Subcutaneous abdominal adipose tissue (tissue), 5 donors: ENCODE measurements around the gene MGME1.
"Not testable (repeated sequence)": the region's sequence is repeated elsewhere in the genome, so short reads cannot be mapped to it uniquely, and the experiment has no call there.

ENCODE experiments used
- H3K27ac ChIP-seq: one replicate; pipeline ENCODE4 v1.7.0; 2013; ENCODE audit warnings: low read depth, mild to moderate bottlenecking, inconsistent platforms, low read length, moderate library complexity
- H3K27me3 ChIP-seq, 5 donors: one replicate each; pipeline ENCODE4 v1.7.0; 2013; ENCODE audit warnings: low read length in 5 of 5, inconsistent platforms in 1 of 5; ENCODE audit not compliant: control insufficient read depth in 5 of 5, insufficient read depth in 4 of 5
- H3K36me3 ChIP-seq, 5 donors: one replicate each; pipeline ENCODE4 v1.7.0; 2013; ENCODE audit warnings: low read length in 5 of 5; ENCODE audit not compliant: control insufficient read depth in 5 of 5, insufficient read depth in 5 of 5
- H3K4me1 ChIP-seq, 5 donors: one replicate each; pipeline ENCODE4 v1.7.0; 2013; ENCODE audit warnings: low read length in 5 of 5, mild to moderate bottlenecking in 3 of 5, moderate library complexity in 1 of 5; ENCODE audit not compliant: control insufficient read depth in 5 of 5, insufficient read depth in 5 of 5
- H3K4me3 ChIP-seq, 5 donors: one replicate each; pipeline ENCODE4 v1.7.0; 2013; ENCODE audit warnings: low read length in 5 of 5, low read depth in 1 of 5
- H3K9ac ChIP-seq, 5 donors: one replicate each; pipeline ENCODE4 v1.7.0; 2013; ENCODE audit warnings: low read length in 5 of 5, mild to moderate bottlenecking in 4 of 5, moderate library complexity in 3 of 5
- H3K9me3 ChIP-seq, 5 donors: one replicate each; pipeline ENCODE4 v1.7.0; 2013; ENCODE audit warnings: low read length in 5 of 5; ENCODE audit not compliant: control insufficient read depth in 5 of 5
- donor health status: healthy.
- donor health status: healthy.
- donor health status: healthy.
- donor health status: healthy.
- donor health status: healthy.

MGME1 gene

DNA sequence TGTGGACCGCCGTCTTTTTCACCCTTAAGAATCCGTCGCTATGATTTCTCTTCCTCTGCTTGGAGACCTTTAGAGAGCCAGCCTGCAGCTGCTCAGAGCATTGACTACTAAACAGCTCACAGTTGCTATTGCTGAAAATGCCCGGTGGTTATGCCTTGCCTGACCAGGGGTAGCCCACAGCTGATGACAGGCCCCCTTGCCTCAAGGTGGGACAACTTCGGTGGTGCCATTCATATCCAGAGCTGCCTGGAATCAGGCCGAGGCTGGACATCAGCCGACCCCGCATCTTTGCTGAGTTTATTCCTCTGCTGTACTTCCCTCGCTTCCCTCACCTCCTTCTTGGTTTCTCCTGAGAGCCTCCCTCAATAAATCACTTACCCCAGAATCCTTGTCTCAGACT, 49.3 kb downstream of the MGME1 start:
- no peak overlapping the region for H3K9ac ChIP-seq
- H3K4me3 ChIP-seq = no peak overlapping the region
- H3K27me3 ChIP-seq = peaks cover 0 to 1% (median 0%) of the 10 kb centered on the region in 5 donors
- H3K36me3 ChIP-seq = no peaks in the 10 kb centered on the region
- H3K9me3 ChIP-seq = no peaks in the 10 kb centered on the region
- no peak overlapping the region for H3K27ac ChIP-seq
- H3K4me1 ChIP-seq = no peaks in the 10 kb centered on the region

GRCh38 chr20:18019068-18019467, 50.2 kb downstream of the MGME1 start:
- no peaks in the 10 kb centered on the region for H3K4me1 ChIP-seq
- no peak overlapping the region for H3K4me3 ChIP-seq
- H3K9ac ChIP-seq = no peak overlapping the region
- H3K27me3 ChIP-seq = peaks cover 0 to 6% (median 0%) of the 10 kb centered on the region in 5 donors
- no peak overlapping the region for H3K27ac ChIP-seq
- no peaks in the 10 kb centered on the region for H3K36me3 ChIP-seq
- H3K9me3 ChIP-seq = no peaks in the 10 kb centered on the region

GRCh38 chr20:18020931-18021330, 52.1 kb downstream of the MGME1 start:
- H3K9me3 ChIP-seq = no peaks in the 10 kb centered on the region
- no peak overlapping the region for H3K27ac ChIP-seq
- H3K9ac ChIP-seq = no peak overlapping the region
- H3K27me3 ChIP-seq = peaks cover 0 to 6% (median 2%) of the 10 kb centered on the region in 5 donors
- H3K36me3 ChIP-seq = no peaks in the 10 kb centered on the region
- H3K4me1 ChIP-seq = no peaks in the 10 kb centered on the region
- H3K4me3 ChIP-seq = no peak overlapping the region

- peaks cover 0 to 6% (median 2%) of the 10 kb centered on the region in 5 donors for H3K27me3 ChIP-seq
- H3K9ac ChIP-seq = no peak overlapping the region
- H3K4me3 ChIP-seq = no peak overlapping the region
- H3K9me3 ChIP-seq = no peaks in the 10 kb centered on the region
- no peaks in the 10 kb centered on the region for H3K36me3 ChIP-seq
- H3K27ac ChIP-seq = no peak overlapping the region
- no peaks in the 10 kb centered on the region for H3K4me1 ChIP-seq
Observed at GRCh38 chr20:18024606-18025127, 55.8 kb downstream of the MGME1 start.

GRCh38 chr20:18027011-18027410, 58.2 kb downstream of the MGME1 start:
- H3K4me3 ChIP-seq, H3K4me1 ChIP-seq, H3K36me3 ChIP-seq, H3K27ac ChIP-seq, H3K9me3 ChIP-seq, H3K27me3 ChIP-seq, H3K9ac ChIP-seq: not testable (repeated sequence)

GRCh38 chr20:18030020-18030419, 61.2 kb downstream of the MGME1 start:
- no peak overlapping the region for H3K4me3 ChIP-seq
- no peaks in the 10 kb centered on the region for H3K36me3 ChIP-seq
- no peaks in the 10 kb centered on the region for H3K9me3 ChIP-seq
- no peaks in the 10 kb centered on the region for H3K4me1 ChIP-seq
- no peak overlapping the region for H3K27ac ChIP-seq
- H3K9ac ChIP-seq = no peak overlapping the region
- peaks cover 0 to 5% (median 0%) of the 10 kb centered on the region in 5 donors for H3K27me3 ChIP-seq

- Histone ChIP-seq H3K9ac (no peak overlapping the region), H3K36me3 (no peaks in the 10 kb centered on the region), H3K27me3 (peaks cover 0 to 5% (median 3%) of the 10 kb centered on the region in 5 donors), H3K4me3 (no peak overlapping the region), H3K9me3 (no peaks in the 10 kb centered on the region), H3K27ac (no peak overlapping the region), H3K4me1 (no peaks in the 10 kb centered on the region)
Observed at GRCh38 chr20:18031050-18031449, 62.2 kb downstream of the MGME1 start.

- no peak overlapping the region for H3K4me3 ChIP-seq
- no peaks in the 10 kb centered on the region for H3K4me1 ChIP-seq
- peaks cover 0 to 6% (median 5%) of the 10 kb centered on the region in 5 donors for H3K27me3 ChIP-seq
- H3K9me3 ChIP-seq = no peaks in the 10 kb centered on the region
- H3K36me3 ChIP-seq = no peaks in the 10 kb centered on the region
- no peak overlapping the region for H3K27ac ChIP-seq
- no peak overlapping the region for H3K9ac ChIP-seq
Observed at GRCh38 chr20:18031888-18032509, 63.2 kb downstream of the MGME1 start.

DNA sequence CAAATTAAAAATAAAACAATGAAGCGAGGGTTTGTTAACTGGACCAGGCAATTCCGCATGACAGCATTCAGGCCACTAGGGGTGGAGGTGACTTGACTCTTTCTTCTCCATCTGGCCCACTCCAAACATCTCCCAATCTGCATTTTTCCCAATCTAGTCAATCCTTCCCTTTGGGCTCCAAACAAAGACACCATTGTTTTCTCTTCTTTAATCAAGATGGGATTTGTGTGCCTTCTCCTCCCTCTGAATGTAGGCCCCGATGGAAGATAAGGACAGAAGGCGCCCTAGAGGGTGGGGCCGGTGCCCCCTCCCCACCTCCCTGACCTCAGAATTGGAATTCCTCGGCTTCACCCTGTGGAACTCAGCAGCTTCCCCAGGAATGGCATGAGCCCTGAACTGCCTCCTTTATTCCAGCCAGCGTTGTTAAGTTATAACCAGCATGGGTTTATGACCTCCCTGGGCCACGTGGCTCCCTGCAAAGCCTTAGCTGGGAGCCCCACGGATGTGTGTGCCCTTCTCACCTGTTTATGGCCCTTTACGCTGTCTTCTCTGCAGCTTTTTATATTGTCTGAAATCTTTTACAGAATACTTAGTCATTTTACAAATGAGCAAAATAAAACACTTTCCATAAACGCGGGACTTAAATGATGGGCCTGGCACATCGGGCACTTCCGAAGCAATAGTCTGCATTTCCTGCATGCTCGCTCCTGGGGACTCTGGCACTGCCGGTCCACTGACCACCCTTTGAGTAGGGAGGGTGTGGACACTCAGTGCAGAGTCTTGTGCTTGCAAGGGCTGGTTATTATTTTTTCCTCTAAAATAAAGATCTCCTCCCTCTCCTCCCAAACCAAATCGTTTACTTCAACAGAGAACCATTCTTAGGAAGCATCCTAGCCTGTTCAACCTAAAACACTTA, 64.4 kb downstream of the MGME1 start:
- Histone ChIP-seq H3K4me3 (no peak overlapping the region), H3K9ac (no peak overlapping the region), H3K9me3 (no peaks in the 10 kb centered on the region), H3K4me1 (no peaks in the 10 kb centered on the region), H3K36me3 (no peaks in the 10 kb centered on the region), H3K27ac (no peak overlapping the region), H3K27me3 (peaks cover 0 to 6% (median 5%) of the 10 kb centered on the region in 5 donors)

DNA sequence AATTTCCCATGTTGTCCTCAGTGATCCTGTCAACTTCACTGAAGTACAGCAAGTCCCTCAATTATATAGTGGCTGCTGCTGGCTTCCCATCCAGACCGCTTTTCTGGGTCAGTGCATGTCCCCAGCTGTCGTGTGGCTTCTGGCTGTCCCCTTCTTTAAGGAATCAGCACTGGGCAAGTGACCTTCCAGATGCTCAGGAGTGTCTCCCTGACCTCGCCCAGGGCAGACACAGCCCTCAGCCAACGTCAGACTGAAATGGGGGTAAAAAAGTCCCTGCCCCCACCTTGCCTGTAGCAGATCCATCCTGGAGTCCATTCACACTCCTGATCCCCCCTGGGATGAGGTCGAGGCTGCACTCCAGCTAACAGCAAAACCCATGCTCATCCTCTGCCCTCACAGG, 65.2 kb downstream of the MGME1 start:
- H3K4me3 ChIP-seq = no peak overlapping the region
- no peak overlapping the region for H3K27ac ChIP-seq
- no peaks in the 10 kb centered on the region for H3K9me3 ChIP-seq
- no peaks in the 10 kb centered on the region for H3K4me1 ChIP-seq
- H3K27me3 ChIP-seq = peaks cover 0 to 6% (median 5%) of the 10 kb centered on the region in 5 donors
- no peaks in the 10 kb centered on the region for H3K36me3 ChIP-seq
- no peak overlapping the region for H3K9ac ChIP-seq
